ENCODE data around the gene YARS1. TPM values are rescaled to one million over a fixed set of nuclear protein-coding genes. Genes with fewer than 3 reads are reported as not detected.

Gene YARS1
- polyA plus RNA-seq, 3 donors = 38.1 to 42.7 (median 39.8) TPM

GRCh38 chr1:32764826-32765569, 52.2 kb downstream of the YARS1 start:
- no peak overlapping the region for H3K4me2 ChIP-seq (replicated peaks; ENCODE audit: extremely low read depth, low read length, poor library complexity, severe bottlenecking)
- H3K27me3 Mint-ChIP-seq (ENCODE audit: low read depth in 3 of 3) = no peaks in the 10 kb centered on the region
- H3K27ac Mint-ChIP-seq = no peak overlapping the region
- no peak overlapping the region for H2AFZ ChIP-seq (ENCODE audit: insufficient read depth, low read depth, low read length, poor library complexity, severe bottlenecking)
- TF ChIP-seq CTCF (IDR thresholded peaks at IDR 0.05) = no peak
- H3K36me3 Mint-ChIP-seq = peaks cover 2 to 19% of the 10 kb centered on the region in 2 donors
- no peak overlapping the region for H3K4me3 Mint-ChIP-seq
- no peaks in the 10 kb centered on the region for H4K20me1 ChIP-seq (ENCODE audit: insufficient read depth, low read length)
- no peaks in the 10 kb centered on the region for H3K9me3 ChIP-seq (replicated peaks in 1 of 2; ENCODE audit: control insufficient read depth in 1 of 2, insufficient read depth in 1 of 2, low read length in 2 of 2)
- no peaks in the 10 kb centered on the region for H3K27me3 ChIP-seq (ENCODE audit: control insufficient read depth in 2 of 2, insufficient read depth in 2 of 2, low read length in 2 of 2)
- 76% methylated on average over 2 of the region's 7 CpGs for WGBS (ENCODE audit: insufficient coverage)
- H3K9ac ChIP-seq (ENCODE audit: insufficient read depth, low read length, poor library complexity, severe bottlenecking) = no peak overlapping the region
- no peaks in the 10 kb centered on the region for H3K79me2 ChIP-seq (ENCODE audit: insufficient read depth, low read length)
- H3K4me1 ChIP-seq (ENCODE audit: control insufficient read depth in 1 of 2, insufficient read depth in 2 of 2, low read length in 2 of 2) = no peaks in the 10 kb centered on the region
- H3K4me1 Mint-ChIP-seq = no peaks in the 10 kb centered on the region
- no peak overlapping the region for H3K4me3 ChIP-seq (replicated peaks in 1 of 3; ENCODE audit: low read depth in 2 of 3, low read length in 3 of 3)
- peaks cover 2 to 13% of the 10 kb centered on the region in 2 donors for H3K36me3 ChIP-seq (replicated peaks in 1 of 2; ENCODE audit: control insufficient read depth in 1 of 2, insufficient read depth in 2 of 2, low read length in 2 of 2)
- no peak overlapping the region for H3K27ac ChIP-seq (ENCODE audit: low read depth in 1 of 2, low read length in 2 of 2)
- intact Hi-C loops (cut with micrococcal nuclease) = loop anchor here in 1 of 2 donors (5.0 kb wide), 1 partner anchor 53 kb away; no protein-coding TSS in a partner anchor
- no peak for DNase-seq
- H3K9me3 Mint-ChIP-seq = no peaks in the 10 kb centered on the region

- no peak overlapping the region for H3K4me3 Mint-ChIP-seq
- 76% methylated on average over 2 of the region's 5 CpGs for WGBS (ENCODE audit: insufficient coverage)
Measured at GRCh38 chr1:32763221-32763620, 53.9 kb downstream of the YARS1 start.

More at GRCh38 chr1:32763221-32763620, 53.9 kb downstream of the YARS1 start:
- DNase-seq = no peak
- Mint-ChIP-seq H3K36me3 (peaks cover 0 to 11% of the 10 kb centered on the region in 2 donors), H3K27me3 (ENCODE audit: low read depth in 3 of 3) (peaks cover 0 to 4% (median 0%) of the 10 kb centered on the region in 3 donors), H3K4me1 (no peaks in the 10 kb centered on the region), H3K27ac (peak overlapping the region in 2 of 7 donors; percentile 1 to 32), H3K9me3 (no peaks in the 10 kb centered on the region)
- no peak for TF ChIP-seq CTCF (IDR thresholded peaks at IDR 0.05)
- no peaks in the 10 kb centered on the region for H3K27me3 ChIP-seq (ENCODE audit: control insufficient read depth in 2 of 2, insufficient read depth in 2 of 2, low read length in 2 of 2)
- H3K79me2 ChIP-seq (ENCODE audit: insufficient read depth, low read length) = no peaks in the 10 kb centered on the region
- no peak overlapping the region for H2AFZ ChIP-seq (ENCODE audit: insufficient read depth, low read depth, low read length, poor library complexity, severe bottlenecking)
- intact Hi-C loops (cut with micrococcal nuclease) = no loop called here
- H3K27ac ChIP-seq (ENCODE audit: low read depth in 1 of 2, low read length in 2 of 2) = no peak overlapping the region
- no peaks in the 10 kb centered on the region for H3K9me3 ChIP-seq (replicated peaks in 1 of 2; ENCODE audit: control insufficient read depth in 1 of 2, insufficient read depth in 1 of 2, low read length in 2 of 2)
- H3K4me2 ChIP-seq (replicated peaks; ENCODE audit: extremely low read depth, low read length, poor library complexity, severe bottlenecking) = no peak overlapping the region
- peaks cover 5% of the 10 kb centered on the region for H4K20me1 ChIP-seq (ENCODE audit: insufficient read depth, low read length)
- H3K9ac ChIP-seq (ENCODE audit: insufficient read depth, low read length, poor library complexity, severe bottlenecking) = no peak overlapping the region
- no peak overlapping the region for H3K4me3 ChIP-seq (replicated peaks in 1 of 3; ENCODE audit: low read depth in 2 of 3, low read length in 3 of 3)
- no peaks in the 10 kb centered on the region for H3K4me1 ChIP-seq (ENCODE audit: control insufficient read depth in 1 of 2, insufficient read depth in 2 of 2, low read length in 2 of 2)
- H3K36me3 ChIP-seq (replicated peaks in 1 of 2; ENCODE audit: control insufficient read depth in 1 of 2, insufficient read depth in 2 of 2, low read length in 2 of 2) = peaks cover 0 to 7% of the 10 kb centered on the region in 2 donors

All from CD14-positive monocyte (primary cell).